Ovary (tissue), 9 donors: ENCODE measurements around the gene FURIN. TPM values are rescaled to one million over a fixed set of nuclear protein-coding genes. Genes with fewer than 3 reads are reported as not detected.
A peak's percentile ranks its signal among the peaks of the same experiment; 100 is the strongest.

Experiments
- DNase-seq, 5 donors: peaks; one replicate each; pipeline ENCODE4 v3.0.0-alpha.2; 2019 to 2020
- H3K27ac ChIP-seq, 2 donors: fragments of 200-600 bp; one replicate each; pipeline versions ENCODE4 v1.5.1 to v1.8.0; 2019 to 2022
- H3K27me3 ChIP-seq: fragments of 200-600 bp; one replicate; pipeline ENCODE4 v1.8.0; 2022
- H3K36me3 ChIP-seq: fragments of 200-600 bp; sonication (generic); one replicate; pipeline ENCODE4 v1.5.1; 2019
- H3K4me1 ChIP-seq: one replicate; pipeline ENCODE4 v1.8.1; 2013; ENCODE audit warnings: mild to moderate bottlenecking, moderate library complexity; ENCODE audit not compliant: insufficient read depth
- H3K4me3 ChIP-seq: fragments of 200-600 bp; sonication (generic); one replicate; pipeline ENCODE4 v1.5.1; 2017
- H3K9me3 ChIP-seq, 2 donors: fragments of 200-600 bp in 1 of 2; sonication (generic) in 1 of 2; one replicate each; pipeline versions ENCODE4 v1.5.1 to v1.8.1; 2013 to 2019; ENCODE audit warnings: mild to moderate bottlenecking in 1 of 2, moderate library complexity in 1 of 2
- EP300 ChIP-seq: sonication (generic); formaldehyde crosslinking; IDR thresholded peaks from one replicate; pipeline ENCODE4 v1.6.1; 2017; ENCODE audit warnings: antibody characterized with exemption
- POLR2A ChIP-seq: fragments of 450-650 bp; IDR thresholded peaks from one replicate; pipeline ENCODE4 v1.6.1; 2017; ENCODE audit warnings: antibody characterized with exemption, mild to moderate bottlenecking, moderate library complexity
- WGBS, 3 donors: extraction: QIAGEN DNeasy Blood & Tissue Kit in 1 of 3; methylation state at CpG; one replicate each; pipeline versions ENCODE4 v1.1.5 to v1.1.7; 2013 to 2017; 5-methylcytosine and 5-hydroxymethylcytosine counted together
- intact Hi-C, 4 donors: fragments of 100-400 bp; cut with DNase I; formaldehyde crosslinking; loops; one replicate each; pipeline versions ENCODE4 v1.11.0 to v1.15.1; 2022 to 2023
- polyA plus RNA-seq, 2 donors: library from polyadenylated mRNA; stranded (reverse); fragments of 200-250 nt in 1 of 2; fragments of 350-450 nt in 1 of 2; fragmentation: Illumina TruSeq in 1 of 2; extraction: RNeasy Lipid Tissue Mini Kit (QIAGEN cat#74804) in 1 of 2; gene quantifications; one replicate each; pipeline ENCODE4 v1.2.3, GENCODE V29; 2013 to 2014
- total RNA-seq, 7 donors: library from RNA; depleted of rRNA in 2 of 7; stranded (reverse); fragments of >200 nt in 2 of 7; fragmentation: NEBNext Ultra II Directional in 3 of 7; extraction: Animal tissue kit (Norgen Biotek cat#: 25700) in 3 of 7; gene quantifications; one replicate each; pipeline versions ENCODE4 v1.1.0 to v1.2.4, GENCODE V29; 2016 to 2023
- TF ChIP-seq, protein P1 (sequence below), 3 donors: fragments of 450-650 bp in 2 of 3; fragments of 200-600 bp in 1 of 3; IDR thresholded peaks; one replicate each; pipeline versions ENCODE4 v1.5.1 to v1.8.0; 2016 to 2022; ENCODE audit warnings: antibody characterized with exemption in 3 of 3, mild to moderate bottlenecking in 1 of 3
- donor health status: DM: no; HTN: no; CAD: no; lungs with moderate emphysema.
- donor health status: DM: no; HTN: no; CAD: no.
- donor health status: Bipolar disorder and iron deficiency.
- donor health status: DM: yes; HTN: yes; CAD: no.
- donor health status: DM: no; HTN: no; CAD: no.
- donor health status: DM: yes; HTN: yes; CAD: no.

Gene FURIN
- total and polyA plus RNA-seq, 9 donors: 6.2 to 38.6 (median 33.7) TPM

- intact Hi-C loops: no loop called here
- H3K27ac ChIP-seq: no peak overlapping the region
- WGBS, 3 donors: 88 to 93% (median 89%) methylated on average over 12 of the region's 12 CpGs
These were observed 45.1 kb downstream of the FURIN start for GRCh38 chr15:90913398-90913944.

GRCh38 chr15:90914305-90915080, 46.1 kb downstream of the FURIN start:
- H3K9me3 ChIP-seq: no peaks in the 10 kb centered on the region
- TF ChIP-seq, protein P1, sequence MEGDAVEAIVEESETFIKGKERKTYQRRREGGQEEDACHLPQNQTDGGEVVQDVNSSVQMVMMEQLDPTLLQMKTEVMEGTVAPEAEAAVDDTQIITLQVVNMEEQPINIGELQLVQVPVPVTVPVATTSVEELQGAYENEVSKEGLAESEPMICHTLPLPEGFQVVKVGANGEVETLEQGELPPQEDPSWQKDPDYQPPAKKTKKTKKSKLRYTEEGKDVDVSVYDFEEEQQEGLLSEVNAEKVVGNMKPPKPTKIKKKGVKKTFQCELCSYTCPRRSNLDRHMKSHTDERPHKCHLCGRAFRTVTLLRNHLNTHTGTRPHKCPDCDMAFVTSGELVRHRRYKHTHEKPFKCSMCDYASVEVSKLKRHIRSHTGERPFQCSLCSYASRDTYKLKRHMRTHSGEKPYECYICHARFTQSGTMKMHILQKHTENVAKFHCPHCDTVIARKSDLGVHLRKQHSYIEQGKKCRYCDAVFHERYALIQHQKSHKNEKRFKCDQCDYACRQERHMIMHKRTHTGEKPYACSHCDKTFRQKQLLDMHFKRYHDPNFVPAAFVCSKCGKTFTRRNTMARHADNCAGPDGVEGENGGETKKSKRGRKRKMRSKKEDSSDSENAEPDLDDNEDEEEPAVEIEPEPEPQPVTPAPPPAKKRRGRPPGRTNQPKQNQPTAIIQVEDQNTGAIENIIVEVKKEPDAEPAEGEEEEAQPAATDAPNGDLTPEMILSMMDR (IDR thresholded peaks at IDR 0.05): no peak
- TF ChIP-seq EP300 (no peak), POLR2A (no peak)
- intact Hi-C loops: no loop called here
- no peak overlapping the region for H3K27ac ChIP-seq
- DNase-seq: no peak
- H3K27me3 ChIP-seq: no peaks in the 10 kb centered on the region
- no peak overlapping the region for H3K4me3 ChIP-seq
- no peaks in the 10 kb centered on the region for H3K36me3 ChIP-seq
- WGBS, 3 donors: 90 to 92% (median 92%) methylated on average over 22 of the region's 22 CpGs
- H3K4me1 ChIP-seq: no peaks in the 10 kb centered on the region

More at GRCh38 chr15:90913398-90913944, 45.1 kb downstream of the FURIN start:
- Histone ChIP-seq H3K36me3 (no peaks in the 10 kb centered on the region), H3K9me3 (no peaks in the 10 kb centered on the region), H3K4me1 (no peaks in the 10 kb centered on the region), H3K4me3 (no peak overlapping the region), H3K27me3 (no peaks in the 10 kb centered on the region)
- DNase-seq: no peak
- TF ChIP-seq POLR2A (no peak), EP300 (no peak)
- TF ChIP-seq, protein P1 (IDR thresholded peaks at IDR 0.05): no peak

GRCh38 chr15:90915216-90915807, 46.9 kb downstream of the FURIN start:
- TF ChIP-seq EP300 (no peak), POLR2A (no peak)
- TF ChIP-seq, protein P1 (IDR thresholded peaks at IDR 0.05): no peak
- Histone ChIP-seq H3K9me3 (no peaks in the 10 kb centered on the region), H3K4me1 (no peaks in the 10 kb centered on the region), H3K27me3 (no peaks in the 10 kb centered on the region), H3K4me3 (no peak overlapping the region), H3K27ac (no peak overlapping the region), H3K36me3 (no peaks in the 10 kb centered on the region)
- intact Hi-C loops: no loop called here
- DNase-seq: no peak
- 76 to 79% (median 77%) methylated on average over 7 of the region's 7 CpGs for WGBS, 3 donors

DNA sequence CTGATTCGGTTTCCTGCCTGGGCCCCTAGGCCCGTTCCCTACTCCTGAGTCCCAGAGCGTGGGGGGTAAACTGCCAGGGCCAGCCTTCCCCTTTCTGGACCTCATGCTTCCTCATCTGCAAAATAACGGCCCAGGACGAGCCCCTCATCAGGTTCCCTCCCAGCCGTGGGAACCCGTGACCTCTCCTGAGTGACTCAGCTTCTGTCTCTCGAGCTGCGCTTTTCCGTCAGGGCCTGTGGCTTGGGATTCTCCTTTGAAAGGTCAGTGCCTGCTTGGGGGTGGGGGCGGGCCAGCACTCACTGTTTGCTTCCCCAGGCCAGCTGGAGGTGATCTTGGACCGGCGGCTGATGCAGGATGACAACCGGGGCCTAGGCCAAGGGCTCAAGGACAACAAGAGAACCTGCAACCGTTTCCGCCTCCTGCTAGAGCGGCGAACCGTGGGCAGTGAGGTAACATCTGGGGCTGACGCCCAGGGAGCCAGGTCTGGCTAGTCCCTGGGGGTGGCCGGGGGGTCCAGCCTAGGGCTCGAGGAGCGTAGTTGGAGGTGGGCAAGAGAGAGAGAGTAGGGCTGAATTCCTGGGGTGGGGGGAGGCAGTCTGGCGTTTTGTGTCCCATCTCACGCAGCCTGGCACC, 47.5 kb downstream of the FURIN start:
- Histone ChIP-seq H3K9me3 (no peaks in the 10 kb centered on the region), H3K27ac (no peak overlapping the region), H3K36me3 (no peaks in the 10 kb centered on the region), H3K27me3 (no peaks in the 10 kb centered on the region), H3K4me3 (no peak overlapping the region), H3K4me1 (no peaks in the 10 kb centered on the region)
- peak in 3 of 5 donors; percentile 35 to 55 (median 54) for DNase-seq
- intact Hi-C loops: no loop called here
- TF ChIP-seq EP300: no peak
- TF ChIP-seq, protein P1 (IDR thresholded peaks at IDR 0.05): no peak
- TF ChIP-seq POLR2A: no peak
- 64 to 71% (median 65%) methylated on average over 25 of the region's 25 CpGs for WGBS, 3 donors
